Measurements from ENCODE around the gene HCAR1.
"Not testable (repeated sequence)": the region's sequence is repeated elsewhere in the genome, so short reads cannot be mapped to it uniquely, and the experiment has no call there.

The HCAR1 gene

DNA sequence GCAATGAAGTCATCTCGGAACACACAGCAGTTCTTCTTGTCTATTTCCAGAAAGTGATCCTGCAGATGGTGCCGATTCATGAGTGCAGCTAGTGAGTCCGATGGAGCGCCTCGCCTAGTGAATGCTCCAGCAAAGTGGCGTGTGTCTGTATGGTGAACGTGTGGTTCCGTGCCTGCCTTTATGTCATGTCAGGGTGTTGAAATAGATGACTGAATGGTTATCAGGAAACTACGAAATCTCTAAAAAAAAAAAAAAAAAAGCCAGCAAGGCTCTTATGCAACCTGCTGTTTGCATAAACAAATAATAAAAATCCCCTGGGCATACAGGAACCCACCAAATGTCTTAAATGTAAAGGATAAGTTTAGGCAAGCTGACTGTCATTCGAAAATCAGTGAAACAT is 14.0 kb downstream of the HCAR1 start, which contains the start of gene HCAR3:
TSS of gene HCAR3 (minus strand) at position 154 of the 400 bp plus-strand sequence. CDS start at position 80, 74 bp downstream.
- DNase-seq, result peak; percentile 75

DNA sequence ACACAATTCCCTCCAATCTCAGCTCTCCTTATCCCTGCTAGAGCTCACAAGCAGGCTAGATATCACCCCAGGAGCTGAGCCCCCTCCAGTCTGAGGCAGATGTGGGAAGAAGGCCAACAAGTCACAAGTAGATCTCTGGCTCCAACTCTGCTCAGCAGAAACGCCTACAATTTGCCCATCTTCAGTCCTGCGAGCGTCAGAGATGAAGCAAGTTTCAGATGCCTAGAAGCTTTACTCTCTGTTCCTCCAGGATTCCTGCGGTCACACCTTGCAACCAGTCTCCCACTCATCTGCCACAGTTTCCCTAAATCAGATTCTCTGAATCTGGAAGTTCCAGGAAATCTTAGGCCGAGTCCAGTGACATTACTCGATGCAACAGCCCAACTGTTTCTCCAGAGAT is 15.4 kb downstream of the HCAR1 start:
- DNase-seq, result not testable (repeated sequence)

DNA sequence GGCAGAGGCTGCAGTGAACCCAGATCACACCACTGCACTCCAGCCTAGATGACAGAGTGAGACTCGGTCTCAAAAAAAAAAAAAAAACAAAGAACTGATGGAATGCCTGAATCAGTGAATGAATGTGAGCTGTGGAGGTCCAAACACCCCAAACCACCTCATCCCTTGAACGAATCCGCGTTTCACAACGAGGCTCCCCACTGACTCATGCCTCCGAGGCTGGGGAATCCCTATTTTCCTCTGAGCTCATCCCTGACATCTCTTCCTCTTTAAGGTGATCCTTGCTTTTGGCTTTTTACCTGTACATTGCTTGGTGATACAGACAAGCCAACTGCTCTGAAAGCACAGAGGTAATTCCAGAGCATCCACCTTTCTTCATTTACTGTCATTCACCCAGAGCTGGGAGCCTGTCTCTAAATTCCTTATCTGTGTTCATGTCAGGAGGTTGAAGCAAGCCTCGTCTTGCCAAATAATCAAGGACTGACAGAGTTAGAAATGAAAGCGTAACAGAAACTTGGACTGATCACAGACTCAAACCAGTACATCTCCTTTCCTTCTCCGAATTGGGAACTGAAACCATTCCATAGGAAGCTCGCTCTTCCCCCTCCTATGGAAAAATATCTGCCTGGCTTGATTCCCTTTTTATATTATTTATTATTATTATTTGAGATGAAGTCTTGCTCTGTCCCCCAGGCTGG is 17.0 kb downstream of the HCAR1 start:
- not testable (repeated sequence) for DNase-seq

GRCh38 chr12:122711266-122711665 is 19.4 kb downstream of the HCAR1 start:
- DNase-seq, result peak; percentile 63

DNA sequence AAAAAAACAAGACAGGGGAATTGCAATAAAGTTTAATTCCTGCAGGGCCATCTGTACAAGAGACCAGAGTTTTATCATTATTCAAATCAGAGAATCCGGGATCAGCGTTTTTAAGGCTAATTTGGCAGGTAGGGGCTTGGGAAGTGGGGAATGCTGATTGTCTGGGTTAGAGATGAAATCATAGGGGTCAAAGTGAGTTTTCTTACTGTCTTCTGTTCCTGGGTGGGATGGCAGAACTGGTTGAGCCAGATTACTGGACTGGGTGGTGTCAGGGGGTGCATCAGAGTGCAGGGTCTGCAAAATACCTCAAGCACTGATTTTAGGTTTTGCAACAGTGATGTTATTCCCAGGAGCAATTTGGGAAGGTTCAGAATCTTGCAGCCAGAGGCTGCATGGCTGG is 20.3 kb downstream of the HCAR1 start:
- DNase-seq, result not testable (repeated sequence)

DNA sequence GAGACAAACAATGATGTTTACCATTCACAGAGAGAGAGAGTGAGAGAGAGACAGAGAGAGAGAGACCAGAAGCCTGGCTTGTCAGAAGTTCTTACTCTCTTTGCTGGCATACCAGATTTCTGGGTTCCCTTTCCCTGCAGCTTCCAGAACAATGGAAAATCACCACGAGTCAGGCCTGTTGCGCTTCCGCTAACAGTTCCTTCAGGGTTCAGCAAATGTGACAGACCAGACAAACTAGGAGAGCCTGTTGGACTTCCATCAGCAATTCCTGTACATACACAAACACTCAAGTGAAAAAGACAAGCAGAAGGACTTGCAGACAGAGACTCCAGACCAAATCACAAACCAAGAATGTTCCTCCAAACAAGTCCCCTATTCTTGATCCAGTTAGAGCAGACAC is 21.4 kb downstream of the HCAR1 start:
- DNase-seq, result not testable (repeated sequence)

- not testable (repeated sequence) for DNase-seq
Measured at GRCh38 chr12:122703841-122704240, 26.8 kb downstream of the HCAR1 start.

DNA sequence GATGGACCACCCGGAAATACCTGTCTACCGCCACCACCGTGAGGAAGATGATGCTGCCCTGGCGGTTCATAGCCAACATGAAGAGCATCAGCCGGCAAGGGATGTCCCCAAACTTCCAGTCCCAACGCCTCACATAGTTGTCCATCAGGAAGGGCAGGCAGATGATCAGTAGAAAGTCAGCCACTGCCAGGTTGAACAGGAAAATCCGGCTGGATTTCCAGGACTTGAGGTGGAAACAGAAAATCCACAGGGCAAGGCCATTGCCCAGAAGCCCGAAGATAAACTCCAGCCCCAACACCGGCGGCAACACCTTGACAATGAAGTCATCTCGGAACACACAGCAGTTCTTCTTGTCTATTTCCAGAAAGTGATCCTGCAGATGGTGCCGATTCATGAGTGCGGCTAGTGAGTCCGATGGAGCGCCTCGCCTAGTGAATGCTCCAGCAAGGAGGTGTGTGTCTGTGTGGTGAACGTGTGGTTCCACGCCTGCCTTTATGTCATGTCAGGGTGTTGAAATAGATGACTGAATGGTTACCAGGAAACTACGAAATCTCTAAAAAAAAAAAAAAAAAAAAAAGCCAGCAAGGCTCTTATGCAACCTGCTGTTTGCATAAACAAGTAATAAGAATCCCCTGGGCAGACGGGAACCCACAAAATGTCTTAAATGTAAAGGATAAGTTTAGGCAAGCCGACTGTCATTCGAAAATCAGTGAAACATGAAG is 27.6 kb downstream of the HCAR1 start, which contains the start of gene HCAR2:
TSS of gene HCAR2 (minus strand) at position 468 of the 722 bp plus-strand sequence. CDS start at position 394, 74 bp downstream.
- DNase-seq, result peak; percentile 89

GRCh38 chr12:122701481-122701880 is 29.2 kb downstream of the HCAR1 start:
- not testable (repeated sequence) for DNase-seq

DNA sequence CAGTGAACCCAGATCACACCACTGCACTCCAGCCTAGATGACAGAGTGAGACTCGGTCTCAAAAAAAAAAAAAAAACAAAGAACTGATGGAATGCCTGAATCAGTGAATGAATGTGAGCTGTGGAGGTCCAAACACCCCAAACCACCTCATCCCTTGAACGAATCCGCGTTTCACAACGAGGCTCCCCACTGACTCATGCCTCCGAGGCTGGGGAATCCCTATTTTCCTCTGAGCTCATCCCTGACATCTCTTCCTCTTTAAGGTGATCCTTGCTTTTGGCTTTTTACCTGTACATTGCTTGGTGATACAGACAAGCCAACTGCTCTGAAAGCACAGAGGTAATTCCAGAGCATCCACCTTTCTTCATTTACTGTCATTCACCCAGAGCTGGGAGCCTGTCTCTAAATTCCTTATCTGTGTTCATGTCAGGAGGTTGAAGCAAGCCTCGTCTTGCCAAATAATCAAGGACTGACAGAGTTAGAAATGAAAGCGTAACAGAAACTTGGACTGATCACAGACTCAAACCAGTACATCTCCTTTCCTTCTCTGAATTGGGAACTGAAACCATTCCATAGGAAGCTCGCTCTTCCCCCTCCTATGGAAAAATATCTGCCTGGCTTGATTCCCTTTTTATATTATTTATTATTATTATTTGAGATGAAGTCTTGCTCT is 30.5 kb downstream of the HCAR1 start:
- not testable (repeated sequence) for DNase-seq

GRCh38 chr12:122696922-122697321 is 33.7 kb downstream of the HCAR1 start:
- not testable (repeated sequence) for DNase-seq

DNA sequence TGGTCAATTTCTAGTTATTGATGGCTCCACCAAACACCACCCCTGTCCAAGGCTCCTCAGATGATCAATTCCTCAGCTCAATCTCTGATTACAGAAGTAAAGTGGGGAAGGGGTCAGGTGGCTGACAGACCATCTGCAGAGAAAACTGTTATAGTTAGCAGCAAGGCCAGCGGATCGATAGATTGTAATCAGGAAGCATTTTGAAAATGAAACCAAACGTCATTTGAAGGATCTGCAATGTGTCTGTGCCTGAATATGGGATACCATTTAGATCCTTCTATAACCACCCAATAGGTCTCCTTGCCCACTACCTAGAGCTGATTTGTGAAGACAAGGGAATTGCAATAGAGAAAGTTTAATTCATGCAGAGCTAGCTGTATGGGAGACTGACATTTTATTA is 39.1 kb downstream of the HCAR1 start:
- DNase-seq, result no peak

DNA sequence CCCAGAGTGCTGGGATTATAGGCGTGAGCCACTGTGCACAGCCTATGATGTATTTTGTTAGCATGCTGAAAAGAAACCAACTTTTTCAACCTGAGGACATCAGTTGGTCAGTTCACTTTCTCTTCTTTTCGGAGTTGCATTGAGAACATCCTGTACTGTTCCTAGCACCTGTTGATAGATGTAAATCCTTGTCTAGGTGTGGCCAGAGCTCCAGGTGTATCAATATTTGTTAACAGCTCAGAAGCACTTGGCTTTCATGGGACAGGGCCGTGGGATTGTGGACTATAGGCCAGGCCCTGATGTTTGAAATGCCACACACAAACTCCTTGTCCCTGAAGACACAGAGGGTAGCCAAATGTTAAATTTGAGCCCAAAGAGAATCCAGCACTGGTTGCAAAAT is 42.4 kb downstream of the HCAR1 start:
- DNase-seq, result no peak

DNA sequence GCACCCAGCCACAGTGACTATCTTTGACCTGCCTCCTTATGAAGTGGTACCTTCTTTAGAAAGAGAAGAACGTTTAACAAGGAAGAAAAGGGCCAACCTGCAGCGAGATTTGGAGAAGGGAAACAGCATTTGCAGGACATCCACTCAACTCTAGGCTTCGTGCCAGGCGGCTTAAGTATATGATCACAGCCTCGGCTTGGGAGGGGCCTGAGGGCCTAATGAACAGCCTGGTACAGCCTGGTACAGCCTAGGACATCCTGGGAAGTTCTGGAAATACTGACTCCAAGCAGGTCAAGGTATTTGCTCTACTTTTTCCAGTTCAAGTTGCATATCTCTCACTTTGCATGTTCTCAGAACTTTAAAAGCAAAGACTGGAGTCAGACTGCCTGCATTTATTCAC is 43.6 kb downstream of the HCAR1 start:
- no peak for DNase-seq

GRCh38 chr12:122686538-122686937 is 44.1 kb downstream of the HCAR1 start:
- DNase-seq, result no peak

DNA sequence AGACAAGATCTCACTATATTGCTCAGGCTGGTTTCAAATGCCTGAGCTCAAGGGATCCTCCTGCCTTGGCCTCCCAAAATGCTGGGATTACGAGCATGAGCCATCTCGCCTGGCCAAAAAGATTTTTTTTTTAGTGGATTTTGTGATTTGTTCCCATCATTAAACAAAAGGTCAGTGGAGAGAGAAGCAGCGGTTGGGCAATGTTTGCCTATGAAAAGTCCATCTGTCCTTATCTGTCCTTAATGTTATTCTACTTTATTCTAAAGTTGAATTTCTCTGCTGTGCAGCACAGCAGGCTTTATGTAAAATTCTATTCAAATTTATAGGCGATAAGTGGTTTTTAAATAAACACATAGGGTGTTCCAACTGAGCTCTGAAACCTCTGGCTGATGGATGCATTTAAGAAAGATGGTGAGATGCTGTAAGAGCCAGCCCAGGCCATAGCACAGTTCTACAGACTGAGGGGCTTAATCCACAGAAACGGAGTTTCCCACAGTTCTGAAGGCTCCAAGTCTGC is 46.3 kb downstream of the HCAR1 start:
- DNase-seq, result no peak

DNA sequence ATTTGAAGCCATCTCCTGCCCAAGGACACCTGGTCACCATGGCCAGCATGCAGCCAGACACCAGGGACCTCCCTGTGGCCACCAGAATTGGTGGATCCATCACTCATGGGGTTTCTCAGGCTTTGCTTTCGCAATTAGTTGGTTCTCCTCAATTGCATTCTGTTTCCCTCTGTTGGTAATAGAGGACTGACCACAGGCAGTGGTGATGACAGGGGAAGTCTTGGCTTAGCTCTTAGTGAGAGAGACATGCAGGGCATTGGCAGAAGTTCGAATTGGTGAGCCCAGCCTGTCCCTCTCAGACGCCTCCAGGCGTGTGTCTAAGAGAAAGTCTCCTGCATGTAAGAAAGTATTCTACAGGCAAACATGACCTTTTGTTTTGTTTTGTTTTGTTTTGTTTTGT is 48.8 kb downstream of the HCAR1 start:
- peak; percentile 94 for DNase-seq

GRCh38 chr12:122680989-122681388 is 49.7 kb downstream of the HCAR1 start:
- not testable (repeated sequence) for DNase-seq

DNA sequence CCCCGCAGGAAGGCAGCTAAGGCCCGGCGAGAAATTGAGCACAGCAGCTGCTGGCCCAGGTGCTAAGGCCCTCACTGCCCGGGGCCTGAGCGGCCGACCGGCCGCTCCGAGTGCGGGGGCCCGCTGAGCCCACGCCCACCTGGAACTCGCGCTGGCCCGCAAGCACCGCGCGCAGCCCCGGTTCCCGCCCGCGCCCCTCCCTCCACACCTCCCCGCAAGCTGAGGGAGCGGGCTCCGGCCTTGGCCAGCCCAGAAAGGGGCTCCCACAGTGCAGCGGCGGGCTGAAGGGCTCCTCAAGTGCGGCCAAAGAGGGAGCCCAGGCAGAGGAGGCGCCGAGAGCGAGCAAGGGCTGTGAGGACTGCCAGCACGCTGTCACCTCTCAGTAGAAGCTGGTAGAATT is 53.9 kb downstream of the HCAR1 start:
- DNase-seq, result not testable (repeated sequence)

Measured in MV-4-11 (cell line).